ENCODE measurements around the gene CCDC198. TPM values are rescaled to one million over a fixed set of nuclear protein-coding genes. Genes with fewer than 3 reads are reported as not detected.

The CCDC198 gene
- not detected in 2 replicates for total RNA-seq

DNA sequence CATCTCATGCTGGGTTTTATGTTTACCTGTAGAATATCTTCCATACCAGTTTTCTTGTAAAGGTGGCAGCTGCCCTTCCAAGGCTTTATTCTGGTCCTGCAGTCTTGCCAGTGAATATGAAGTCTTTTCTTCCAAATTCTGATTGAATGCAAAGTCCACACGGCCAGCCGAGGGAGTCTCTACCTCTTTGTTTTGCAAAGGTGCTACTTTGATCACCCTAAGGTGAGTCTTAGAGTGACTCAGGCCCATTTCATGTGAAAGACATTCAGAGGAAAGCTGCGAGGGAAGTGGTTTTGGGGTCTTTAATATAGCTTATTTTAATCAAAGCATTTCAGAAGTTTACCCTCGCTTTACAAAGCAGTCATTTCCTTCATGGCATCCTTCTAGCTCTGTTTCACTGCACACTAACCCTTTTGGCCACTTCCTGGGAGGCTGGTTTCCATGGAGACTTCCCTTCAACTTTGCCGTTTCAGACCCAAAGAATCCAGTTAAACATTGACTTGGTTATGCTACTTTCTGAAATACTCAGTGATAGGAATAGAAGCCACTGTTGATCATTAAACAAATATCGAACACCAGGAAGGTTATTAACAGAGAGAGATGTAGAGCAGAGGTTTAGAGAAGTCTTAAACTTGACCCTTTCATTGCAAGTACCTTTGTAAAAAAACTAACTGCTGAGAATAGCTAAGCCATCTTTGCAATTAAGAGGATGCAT, at the start of gene CCDC198:
Gene CCDC198, minus strand, starts transcription at position 391 of the 715 bp plus-strand sequence. Its CDS starts 142 bp downstream, at position 249.

Other genes starting within 250 kb of the CCDC198 start
- gene EXOC5, start 225.0 kb downstream of the CCDC198 start, total RNA-seq, result 69.2 and 111 TPM in 2 replicates
- gene AP5M1, start 224.9 kb downstream of the CCDC198 start, total RNA-seq, result 18.3 and 38.9 TPM in 2 replicates
- 22.2 and 33.3 TPM in 2 replicates for gene NAA30, start 103.3 kb downstream of the CCDC198 start, total RNA-seq